ENCODE measurements around the gene SNX1. TPM values are rescaled to one million over a fixed set of nuclear protein-coding genes. Genes with fewer than 3 reads are reported as not detected.
A peak's percentile ranks its signal among the peaks of the same experiment; 100 is the strongest.

SNX1 gene
- total and polyA plus RNA-seq, 2 of the 13 experiments (the other 11 are each of a cell fraction or from before 2014, with no cell fraction given): 29.3 to 60.1 TPM

GRCh38 chr15:64050281-64051092 is 45.3 kb upstream of the SNX1 start (continued):
- TF ChIP-seq, protein P1, sequence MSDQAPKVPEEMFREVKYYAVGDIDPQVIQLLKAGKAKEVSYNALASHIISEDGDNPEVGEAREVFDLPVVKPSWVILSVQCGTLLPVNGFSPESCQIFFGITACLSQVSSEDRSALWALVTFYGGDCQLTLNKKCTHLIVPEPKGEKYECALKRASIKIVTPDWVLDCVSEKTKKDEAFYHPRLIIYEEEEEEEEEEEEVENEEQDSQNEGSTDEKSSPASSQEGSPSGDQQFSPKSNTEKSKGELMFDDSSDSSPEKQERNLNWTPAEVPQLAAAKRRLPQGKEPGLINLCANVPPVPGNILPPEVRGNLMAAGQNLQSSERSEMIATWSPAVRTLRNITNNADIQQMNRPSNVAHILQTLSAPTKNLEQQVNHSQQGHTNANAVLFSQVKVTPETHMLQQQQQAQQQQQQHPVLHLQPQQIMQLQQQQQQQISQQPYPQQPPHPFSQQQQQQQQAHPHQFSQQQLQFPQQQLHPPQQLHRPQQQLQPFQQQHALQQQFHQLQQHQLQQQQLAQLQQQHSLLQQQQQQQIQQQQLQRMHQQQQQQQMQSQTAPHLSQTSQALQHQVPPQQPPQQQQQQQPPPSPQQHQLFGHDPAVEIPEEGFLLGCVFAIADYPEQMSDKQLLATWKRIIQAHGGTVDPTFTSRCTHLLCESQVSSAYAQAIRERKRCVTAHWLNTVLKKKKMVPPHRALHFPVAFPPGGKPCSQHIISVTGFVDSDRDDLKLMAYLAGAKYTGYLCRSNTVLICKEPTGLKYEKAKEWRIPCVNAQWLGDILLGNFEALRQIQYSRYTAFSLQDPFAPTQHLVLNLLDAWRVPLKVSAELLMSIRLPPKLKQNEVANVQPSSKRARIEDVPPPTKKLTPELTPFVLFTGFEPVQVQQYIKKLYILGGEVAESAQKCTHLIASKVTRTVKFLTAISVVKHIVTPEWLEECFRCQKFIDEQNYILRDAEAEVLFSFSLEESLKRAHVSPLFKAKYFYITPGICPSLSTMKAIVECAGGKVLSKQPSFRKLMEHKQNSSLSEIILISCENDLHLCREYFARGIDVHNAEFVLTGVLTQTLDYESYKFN (CRISPR knock-in tag; conservative IDR thresholded peaks at IDR 0.05): peak; percentile 50; the same call in 1 of the 2 replicates
- TF ChIP-seq ZNF724P (CRISPR knock-in tag; IDR thresholded peaks at IDR 0.05; ENCODE audit: borderline replicate concordance) (no peak), SP1 (IDR thresholded peaks at IDR 0.05) (no peak), SP1 (CRISPR knock-in tag; IDR thresholded peaks at IDR 0.05) (no peak), JUND (CRISPR knock-in tag; IDR thresholded peaks at IDR 0.05) (no peak), BCL6 (CRISPR knock-in tag; IDR thresholded peaks at IDR 0.05) (peak; percentile 91), SALL1 (CRISPR knock-in tag; IDR thresholded peaks at IDR 0.05) (peak; percentile 34), SPEN (CRISPR knock-in tag; IDR thresholded peaks at IDR 0.05; ENCODE audit: low read depth) (no peak), FOXA1 (IDR thresholded peaks at IDR 0.05) (no peak), FOXA1 (CRISPR knock-in tag; IDR thresholded peaks at IDR 0.05) (peak; percentile 40), TOPORS (CRISPR knock-in tag; IDR thresholded peaks at IDR 0.05) (no peak), NFIC (IDR thresholded peaks at IDR 0.05; ENCODE audit: low read length) (no peak), RARA (CRISPR knock-in tag; IDR thresholded peaks at IDR 0.05) (peak; percentile 69), ZNF224 (CRISPR knock-in tag; IDR thresholded peaks at IDR 0.05) (no peak), EP300 (IDR thresholded peaks at IDR 0.05; ENCODE audit: low read depth in 2 of 2, low read length in 2 of 2) (peak in 1 of 2 experiments; percentile 32; a peak in 1 of 4 replicates), EP300 (CRISPR knock-in tag; IDR thresholded peaks at IDR 0.05; ENCODE audit: borderline replicate concordance) (no peak)
- TF ChIP-seq, protein P2, sequence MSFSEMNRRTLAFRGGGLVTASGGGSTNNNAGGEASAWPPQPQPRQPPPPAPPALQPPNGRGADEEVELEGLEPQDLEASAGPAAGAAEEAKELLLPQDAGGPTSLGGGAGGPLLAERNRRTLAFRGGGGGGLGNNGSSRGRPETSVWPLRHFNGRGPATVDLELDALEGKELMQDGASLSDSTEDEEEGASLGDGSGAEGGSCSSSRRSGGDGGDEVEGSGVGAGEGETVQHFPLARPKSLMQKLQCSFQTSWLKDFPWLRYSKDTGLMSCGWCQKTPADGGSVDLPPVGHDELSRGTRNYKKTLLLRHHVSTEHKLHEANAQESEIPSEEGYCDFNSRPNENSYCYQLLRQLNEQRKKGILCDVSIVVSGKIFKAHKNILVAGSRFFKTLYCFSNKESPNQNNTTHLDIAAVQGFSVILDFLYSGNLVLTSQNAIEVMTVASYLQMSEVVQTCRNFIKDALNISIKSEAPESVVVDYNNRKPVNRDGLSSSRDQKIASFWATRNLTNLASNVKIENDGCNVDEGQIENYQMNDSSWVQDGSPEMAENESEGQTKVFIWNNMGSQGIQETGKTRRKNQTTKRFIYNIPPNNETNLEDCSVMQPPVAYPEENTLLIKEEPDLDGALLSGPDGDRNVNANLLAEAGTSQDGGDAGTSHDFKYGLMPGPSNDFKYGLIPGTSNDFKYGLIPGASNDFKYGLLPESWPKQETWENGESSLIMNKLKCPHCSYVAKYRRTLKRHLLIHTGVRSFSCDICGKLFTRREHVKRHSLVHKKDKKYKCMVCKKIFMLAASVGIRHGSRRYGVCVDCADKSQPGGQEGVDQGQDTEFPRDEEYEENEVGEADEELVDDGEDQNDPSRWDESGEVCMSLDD (CRISPR knock-in tag; IDR thresholded peaks at IDR 0.05; ENCODE audit: borderline replicate concordance): no peak
- TF ChIP-seq, protein P3, sequence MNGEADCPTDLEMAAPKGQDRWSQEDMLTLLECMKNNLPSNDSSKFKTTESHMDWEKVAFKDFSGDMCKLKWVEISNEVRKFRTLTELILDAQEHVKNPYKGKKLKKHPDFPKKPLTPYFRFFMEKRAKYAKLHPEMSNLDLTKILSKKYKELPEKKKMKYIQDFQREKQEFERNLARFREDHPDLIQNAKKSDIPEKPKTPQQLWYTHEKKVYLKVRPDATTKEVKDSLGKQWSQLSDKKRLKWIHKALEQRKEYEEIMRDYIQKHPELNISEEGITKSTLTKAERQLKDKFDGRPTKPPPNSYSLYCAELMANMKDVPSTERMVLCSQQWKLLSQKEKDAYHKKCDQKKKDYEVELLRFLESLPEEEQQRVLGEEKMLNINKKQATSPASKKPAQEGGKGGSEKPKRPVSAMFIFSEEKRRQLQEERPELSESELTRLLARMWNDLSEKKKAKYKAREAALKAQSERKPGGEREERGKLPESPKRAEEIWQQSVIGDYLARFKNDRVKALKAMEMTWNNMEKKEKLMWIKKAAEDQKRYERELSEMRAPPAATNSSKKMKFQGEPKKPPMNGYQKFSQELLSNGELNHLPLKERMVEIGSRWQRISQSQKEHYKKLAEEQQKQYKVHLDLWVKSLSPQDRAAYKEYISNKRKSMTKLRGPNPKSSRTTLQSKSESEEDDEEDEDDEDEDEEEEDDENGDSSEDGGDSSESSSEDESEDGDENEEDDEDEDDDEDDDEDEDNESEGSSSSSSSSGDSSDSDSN (CRISPR knock-in tag; IDR thresholded peaks at IDR 0.05): no peak

All from HepG2 (cell line).